ENCODE measurements around the gene ALAD. TPM values are rescaled to one million over a fixed set of nuclear protein-coding genes. Genes with fewer than 3 reads are reported as not detected.

ALAD gene
- total and polyA plus RNA-seq, 5 donors: 29.9 to 43.6 (median 41.3) TPM

DNA sequence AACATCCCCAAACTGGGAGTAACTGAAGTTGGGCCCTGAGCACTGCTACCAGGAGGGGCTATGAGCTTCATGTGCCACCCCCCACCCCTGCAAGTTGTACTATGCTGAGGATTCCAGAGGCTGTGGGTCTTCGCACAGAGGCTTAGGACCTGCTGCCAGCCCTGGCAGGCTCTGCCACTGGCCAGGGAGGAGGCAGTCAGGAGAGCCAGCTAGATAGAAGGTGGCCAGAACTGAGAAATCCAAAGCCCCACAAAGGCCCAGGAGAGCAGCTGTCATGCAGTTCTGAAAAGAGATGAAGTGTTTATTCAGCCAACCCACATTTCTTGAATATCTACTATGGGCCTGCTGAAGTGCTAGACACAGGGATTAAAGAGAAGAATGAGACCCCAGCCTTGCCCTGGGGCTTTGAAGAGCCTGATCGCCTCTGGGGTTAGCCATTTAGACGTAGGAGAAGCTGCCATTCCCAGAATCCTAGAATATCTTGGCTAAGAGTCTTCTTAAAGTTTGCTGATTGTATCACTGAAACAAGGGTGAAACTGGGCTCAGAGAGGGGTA lies 1.4 kb downstream of the ALAD start:
- no peak for DNase-seq
- Histone ChIP-seq H3K27ac (ENCODE audit: low read length) (no peak overlapping the region), H3K27me3 (ENCODE audit: control insufficient read depth, insufficient read depth) (no peaks in the 10 kb centered on the region), H3K4me1 (ENCODE audit: control insufficient read depth, insufficient read depth, low read length) (peaks cover 6% of the 10 kb centered on the region), H3K9me3 (ENCODE audit: control insufficient read depth, low read length) (no peaks in the 10 kb centered on the region), H3K4me3 (ENCODE audit: low read length) (no peak overlapping the region)
- intact Hi-C loops (cut with DNase I): loop anchor here (10.0 kb wide), 2 partner anchors 85 to 125 kb away; partner anchors contain the start of genes CDC26 (in 1 of the 4) and PRPF4 (in 1 of the 4)
- no peak for ATAC-seq
- WGBS: 69% methylated on average over 3 of the region's 3 CpGs

- Histone ChIP-seq H3K4me1 (ENCODE audit: control insufficient read depth, insufficient read depth, low read length) (peaks cover 6% of the 10 kb centered on the region), H3K9me3 (ENCODE audit: control insufficient read depth, low read length) (no peaks in the 10 kb centered on the region), H3K4me3 (ENCODE audit: low read length) (no peak overlapping the region), H3K27ac (ENCODE audit: low read length) (no peak overlapping the region), H3K27me3 (ENCODE audit: control insufficient read depth, insufficient read depth) (no peaks in the 10 kb centered on the region)
- 89% methylated on average over 5 of the region's 5 CpGs for WGBS
- ATAC-seq (no peak), DNase-seq (no peak)
- intact Hi-C loops (cut with DNase I): loop anchor here in 1 of 4 donors (10.0 kb wide), 1 partner anchor 84 kb away; no protein-coding TSS in a partner anchor
These were observed 2.3 kb downstream of the ALAD start for GRCh38 chr9:113398796-113399195.

DNA sequence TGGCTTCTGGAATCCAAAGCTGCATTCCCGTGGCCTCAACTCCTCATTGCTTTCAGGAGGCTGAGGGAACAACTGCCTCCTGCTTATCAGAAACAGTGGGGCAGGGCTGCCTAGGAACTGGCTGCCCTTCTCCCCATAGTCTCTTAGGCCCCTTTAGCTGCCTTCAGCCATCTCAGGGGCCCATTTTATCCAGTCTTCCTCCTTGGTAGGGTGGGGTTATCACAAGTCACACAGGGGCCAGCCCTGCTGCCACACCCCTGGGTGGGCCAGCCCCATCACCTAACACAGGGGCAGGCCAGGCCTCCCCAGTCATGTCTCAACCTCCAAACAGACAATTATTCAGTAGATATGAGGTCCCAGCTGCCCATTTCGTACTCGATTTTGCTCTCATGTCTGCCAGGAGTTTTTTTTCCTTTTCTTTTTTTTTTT lies 3.9 kb downstream of the ALAD start:
- DNase-seq: no peak
- intact Hi-C loops (cut with DNase I): loop anchor here in 1 of 4 donors (10.0 kb wide), 1 partner anchor 82 kb away; no protein-coding TSS in a partner anchor
- H3K4me1 ChIP-seq (ENCODE audit: control insufficient read depth, insufficient read depth, low read length): peaks cover 6% of the 10 kb centered on the region
- no peaks in the 10 kb centered on the region for H3K9me3 ChIP-seq (ENCODE audit: control insufficient read depth, low read length)
- WGBS: 64% methylated on average over 3 of the region's 3 CpGs
- no peak for ATAC-seq
- no peak overlapping the region for H3K27ac ChIP-seq (ENCODE audit: low read length)
- H3K4me3 ChIP-seq (ENCODE audit: low read length): no peak overlapping the region
- H3K27me3 ChIP-seq (ENCODE audit: control insufficient read depth, insufficient read depth): no peaks in the 10 kb centered on the region

DNA sequence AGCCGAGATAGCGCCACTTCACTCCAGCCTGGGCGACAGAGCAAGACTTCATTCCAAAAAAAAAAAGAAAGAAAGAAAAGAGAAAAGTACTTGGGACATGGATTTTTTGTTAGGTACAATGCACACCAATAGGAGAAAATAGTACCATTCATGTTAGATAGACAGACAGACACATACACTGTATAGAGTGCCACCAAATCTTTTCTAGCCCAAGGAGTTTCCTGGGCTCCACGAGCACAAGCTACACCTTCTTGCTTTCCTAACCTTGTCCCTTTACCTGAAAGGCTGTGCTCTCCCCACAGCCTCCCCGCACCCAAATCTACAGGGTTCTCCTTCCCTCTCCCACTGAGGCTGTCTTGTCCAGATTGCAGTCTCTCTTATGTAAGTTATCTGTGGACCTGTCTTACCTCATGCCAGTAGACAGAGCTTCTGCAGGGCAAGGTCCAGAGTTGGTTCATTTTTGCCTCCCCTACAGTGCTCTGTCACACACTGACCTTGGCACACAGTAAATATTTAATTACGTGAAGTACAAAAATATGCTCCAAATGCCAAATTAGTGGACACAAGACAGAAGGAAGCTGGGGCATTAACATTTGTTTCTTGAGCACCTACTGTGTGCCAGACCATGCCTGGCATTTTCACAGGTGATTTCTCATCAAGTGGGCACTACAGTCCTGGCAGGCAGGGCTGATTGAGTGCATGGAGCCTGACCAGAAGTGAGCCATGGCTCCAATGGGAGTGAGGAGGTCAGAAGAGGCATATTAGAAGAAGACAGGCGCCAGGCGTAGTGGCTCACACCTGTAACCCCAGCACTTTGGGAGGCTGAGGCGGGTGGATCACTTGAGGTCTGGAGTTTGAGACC lies 5.9 kb downstream of the ALAD start:
- Histone ChIP-seq H3K4me1 (ENCODE audit: control insufficient read depth, insufficient read depth, low read length) (peaks cover 6% of the 10 kb centered on the region), H3K9me3 (ENCODE audit: control insufficient read depth, low read length) (no peaks in the 10 kb centered on the region), H3K27me3 (ENCODE audit: control insufficient read depth, insufficient read depth) (no peaks in the 10 kb centered on the region), H3K4me3 (ENCODE audit: low read length) (no peak overlapping the region), H3K27ac (ENCODE audit: low read length) (no peak overlapping the region)
- DNase-seq (no peak), ATAC-seq (no peak)
- 97% methylated on average over 9 of the region's 9 CpGs for WGBS
- intact Hi-C loops (cut with DNase I): loop anchor here in 1 of 4 donors (10.0 kb wide), 1 partner anchor 80 kb away; no protein-coding TSS in a partner anchor

DNA sequence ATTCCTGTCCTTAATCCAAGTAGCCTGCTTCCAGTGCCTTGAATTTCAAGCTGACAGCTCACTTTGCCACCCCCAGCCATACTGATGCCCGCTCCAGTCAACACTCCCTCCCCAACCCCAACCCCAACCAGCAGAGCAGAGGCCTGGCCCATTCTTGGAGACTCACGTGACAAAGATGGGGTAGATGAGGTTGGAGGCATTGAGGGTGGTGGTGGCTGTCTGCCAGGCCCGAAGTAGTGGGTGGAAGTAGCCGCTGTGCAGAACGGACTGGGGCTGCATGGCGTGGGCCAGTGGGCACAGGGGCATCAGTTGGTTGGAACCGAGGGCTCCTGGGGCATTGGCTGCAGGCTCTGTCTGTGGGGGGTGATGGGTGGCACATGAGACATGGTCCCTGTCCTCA lies 7.8 kb downstream of the ALAD start:
- Histone ChIP-seq H3K4me1 (ENCODE audit: control insufficient read depth, insufficient read depth, low read length) (peaks cover 1% of the 10 kb centered on the region), H3K27me3 (ENCODE audit: control insufficient read depth, insufficient read depth) (no peaks in the 10 kb centered on the region), H3K27ac (ENCODE audit: low read length) (no peak overlapping the region), H3K4me3 (ENCODE audit: low read length) (no peak overlapping the region), H3K9me3 (ENCODE audit: control insufficient read depth, low read length) (no peaks in the 10 kb centered on the region)
- ATAC-seq (no peak), DNase-seq (no peak)
- 95% methylated on average over 7 of the region's 7 CpGs for WGBS
- intact Hi-C loops (cut with DNase I): loop anchor here in 1 of 4 donors (10.0 kb wide), 1 partner anchor 78 kb away; no protein-coding TSS in a partner anchor

GRCh38 chr9:113391917-113392316 lies 9.2 kb downstream of the ALAD start:
- no peaks in the 10 kb centered on the region for H3K27me3 ChIP-seq (ENCODE audit: control insufficient read depth, insufficient read depth)
- no peak overlapping the region for H3K27ac ChIP-seq (ENCODE audit: low read length)
- 94% methylated on average over 7 of the region's 7 CpGs for WGBS
- no peak overlapping the region for H3K4me3 ChIP-seq (ENCODE audit: low read length)
- H3K9me3 ChIP-seq (ENCODE audit: control insufficient read depth, low read length): no peaks in the 10 kb centered on the region
- no peaks in the 10 kb centered on the region for H3K4me1 ChIP-seq (ENCODE audit: control insufficient read depth, insufficient read depth, low read length)
- intact Hi-C loops (cut with DNase I): loop anchor here in 1 of 4 donors (10.0 kb wide), 1 partner anchor 77 kb away; no protein-coding TSS in a partner anchor
- no peak for ATAC-seq
- DNase-seq: no peak

- ATAC-seq (no peak), DNase-seq (no peak)
- Histone ChIP-seq H3K4me1 (ENCODE audit: control insufficient read depth, insufficient read depth, low read length) (no peaks in the 10 kb centered on the region), H3K9me3 (ENCODE audit: control insufficient read depth, low read length) (no peaks in the 10 kb centered on the region), H3K27ac (ENCODE audit: low read length) (no peak overlapping the region), H3K4me3 (ENCODE audit: low read length) (no peak overlapping the region), H3K27me3 (ENCODE audit: control insufficient read depth, insufficient read depth) (no peaks in the 10 kb centered on the region)
- WGBS: 96% methylated on average over 17 of the region's 17 CpGs
- intact Hi-C loops (cut with DNase I): loop anchor here in 1 of 4 donors (10.0 kb wide), 1 partner anchor 76 kb away; no protein-coding TSS in a partner anchor
These were observed 10.7 kb downstream of the ALAD start for GRCh38 chr9:113390192-113390960.

DNA sequence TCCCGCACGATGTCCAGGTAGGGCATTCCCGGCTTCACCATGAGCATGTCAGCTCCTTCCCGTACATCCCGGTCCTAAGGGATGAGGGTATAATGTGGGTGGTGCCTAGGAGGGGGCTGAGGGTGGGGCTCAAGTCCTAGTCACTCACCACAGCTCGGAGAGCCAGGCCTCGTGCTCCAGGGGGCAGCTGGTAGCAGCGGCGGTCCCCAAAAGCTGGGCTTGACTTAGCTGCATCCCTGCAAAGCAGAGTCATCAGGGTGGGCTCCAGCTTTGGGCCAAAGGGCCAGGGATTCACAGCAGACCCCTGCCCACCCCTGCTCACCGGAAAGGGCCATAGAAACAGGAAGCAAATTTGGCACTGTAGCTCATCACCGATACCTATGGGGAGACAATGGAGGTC lies 11.6 kb downstream of the ALAD start:
- Histone ChIP-seq H3K27me3 (ENCODE audit: control insufficient read depth, insufficient read depth) (no peaks in the 10 kb centered on the region), H3K4me3 (ENCODE audit: low read length) (no peak overlapping the region), H3K4me1 (ENCODE audit: control insufficient read depth, insufficient read depth, low read length) (no peaks in the 10 kb centered on the region), H3K9me3 (ENCODE audit: control insufficient read depth, low read length) (no peaks in the 10 kb centered on the region), H3K27ac (ENCODE audit: low read length) (no peak overlapping the region)
- ATAC-seq (no peak), DNase-seq (no peak)
- intact Hi-C loops (cut with DNase I): no loop called here
- WGBS: 94% methylated on average over 11 of the region's 11 CpGs

GRCh38 chr9:113388833-113389232 lies 12.3 kb downstream of the ALAD start:
- intact Hi-C loops (cut with DNase I): no loop called here
- DNase-seq: no peak
- WGBS: 92% methylated on average over 13 of the region's 13 CpGs
- H3K4me3 ChIP-seq (ENCODE audit: low read length): no peak overlapping the region
- no peak for ATAC-seq
- no peaks in the 10 kb centered on the region for H3K27me3 ChIP-seq (ENCODE audit: control insufficient read depth, insufficient read depth)
- H3K9me3 ChIP-seq (ENCODE audit: control insufficient read depth, low read length): no peaks in the 10 kb centered on the region
- H3K27ac ChIP-seq (ENCODE audit: low read length): no peak overlapping the region
- H3K4me1 ChIP-seq (ENCODE audit: control insufficient read depth, insufficient read depth, low read length): no peaks in the 10 kb centered on the region

DNA sequence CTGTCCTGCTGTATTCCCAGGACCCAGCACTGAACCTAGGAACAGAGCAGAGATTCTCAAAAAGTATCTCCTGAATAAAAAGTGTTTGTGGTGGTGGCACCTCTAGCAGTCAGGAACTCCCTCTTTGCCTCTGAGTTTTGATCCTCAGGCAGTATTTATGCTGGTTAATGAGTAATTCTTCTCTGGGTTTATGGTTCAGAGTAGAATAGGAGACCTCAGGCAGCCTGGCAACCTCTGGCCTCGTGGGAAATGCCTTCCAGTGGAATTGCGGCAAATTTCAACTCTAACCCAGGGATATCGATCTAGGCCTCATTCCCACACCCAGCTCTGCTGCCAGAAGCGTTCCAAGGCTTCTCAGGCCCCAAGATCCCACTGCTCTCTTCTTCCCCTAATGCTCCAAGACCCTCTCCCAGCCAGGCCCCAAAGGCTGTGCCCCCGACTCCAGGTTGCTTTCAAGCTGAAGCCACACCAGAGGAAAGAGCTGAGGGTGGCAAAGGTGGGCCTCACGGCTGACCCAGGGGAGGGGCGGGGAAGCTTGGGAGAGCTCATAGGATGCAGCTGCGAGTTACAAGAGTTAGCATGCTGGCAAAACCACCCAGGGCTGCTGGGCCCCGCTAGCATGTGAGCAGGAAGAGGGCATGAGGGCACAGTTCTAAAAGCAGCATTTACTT lies 13.4 kb downstream of the ALAD start:
- ATAC-seq: no peak

More for the DNA sequence above, 13.4 kb downstream of the ALAD start:
- Histone ChIP-seq H3K4me3 (ENCODE audit: low read length) (no peak overlapping the region), H3K4me1 (ENCODE audit: control insufficient read depth, insufficient read depth, low read length) (no peaks in the 10 kb centered on the region), H3K27ac (ENCODE audit: low read length) (no peak overlapping the region), H3K27me3 (ENCODE audit: control insufficient read depth, insufficient read depth) (no peaks in the 10 kb centered on the region), H3K9me3 (ENCODE audit: control insufficient read depth, low read length) (no peaks in the 10 kb centered on the region)
- WGBS: 90% methylated on average over 9 of the region's 9 CpGs
- intact Hi-C loops (cut with DNase I): no loop called here
- no peak for DNase-seq

Measured in right cardiac atrium (tissue), 5 donors.